ENCODE data around the gene SLC30A1. TPM values are rescaled to one million over a fixed set of nuclear protein-coding genes. Genes with fewer than 3 reads are reported as not detected.

The SLC30A1 gene
- total and polyA plus RNA-seq, 2 of the 8 experiments (the other 6 are each of a cell fraction or from before 2014, with no cell fraction given): 4.5 to 14.0 TPM

GRCh38 chr1:211581526-211581925, 2.6 kb upstream of the SLC30A1 start (continued):
- no peak for TF ChIP-seq BRCA1 (IDR thresholded peaks at IDR 0.05; ENCODE audit: low read depth, low read length)
